KG1 (cell line): ENCODE results near the gene NCOA7.

ENCODE experiments used
- DNase-seq: peaks from one replicate; lab custom pipeline; 2025; lab: John Stamatoyannopoulos, UW

The NCOA7 gene

GRCh38 chr6:125974214-125974866 is 183.6 kb downstream of the NCOA7 start:
- peak; percentile 30 for DNase-seq

- DNase-seq = no peak
These were observed 188.3 kb downstream of the NCOA7 start for GRCh38 chr6:125979101-125979500.
